Fibroblast of villous mesenchyme (primary cell): ENCODE results near the gene NRF1. TPM values are rescaled to one million over a fixed set of nuclear protein-coding genes. Genes with fewer than 3 reads are reported as not detected.

Experiments used
- DNase-seq: peaks from one replicate; pipeline ENCODE4 v3.0.0-alpha.2; 2010; ENCODE audit warnings: low read depth
- H3K4me3 ChIP-seq: 2 replicates; pipeline ENCODE4 v1.5.1; 2011; ENCODE audit warnings: low read depth, mild to moderate bottlenecking, low read length
- CTCF ChIP-seq: IDR thresholded peaks from 2 replicates; pipeline ENCODE4 v1.5.1; 2012; ENCODE audit warnings: low read depth, mild to moderate bottlenecking, low read length; ENCODE audit not compliant: insufficient read depth
- total RNA-seq: library from RNA; depleted of rRNA; stranded (reverse); fragments of >200 nt; gene quantifications from 2 replicates; pipeline ENCODE4 v1.2.3, GENCODE V29; 2012

Gene NRF1
- total RNA-seq, 1 donor = 12.5 TPM

- no peak for TF ChIP-seq CTCF
- H3K4me3 ChIP-seq = no peak overlapping the region
- no peak for DNase-seq
Measured at GRCh38 chr7:129777195-129777844, 165.8 kb downstream of the NRF1 start.

DNA sequence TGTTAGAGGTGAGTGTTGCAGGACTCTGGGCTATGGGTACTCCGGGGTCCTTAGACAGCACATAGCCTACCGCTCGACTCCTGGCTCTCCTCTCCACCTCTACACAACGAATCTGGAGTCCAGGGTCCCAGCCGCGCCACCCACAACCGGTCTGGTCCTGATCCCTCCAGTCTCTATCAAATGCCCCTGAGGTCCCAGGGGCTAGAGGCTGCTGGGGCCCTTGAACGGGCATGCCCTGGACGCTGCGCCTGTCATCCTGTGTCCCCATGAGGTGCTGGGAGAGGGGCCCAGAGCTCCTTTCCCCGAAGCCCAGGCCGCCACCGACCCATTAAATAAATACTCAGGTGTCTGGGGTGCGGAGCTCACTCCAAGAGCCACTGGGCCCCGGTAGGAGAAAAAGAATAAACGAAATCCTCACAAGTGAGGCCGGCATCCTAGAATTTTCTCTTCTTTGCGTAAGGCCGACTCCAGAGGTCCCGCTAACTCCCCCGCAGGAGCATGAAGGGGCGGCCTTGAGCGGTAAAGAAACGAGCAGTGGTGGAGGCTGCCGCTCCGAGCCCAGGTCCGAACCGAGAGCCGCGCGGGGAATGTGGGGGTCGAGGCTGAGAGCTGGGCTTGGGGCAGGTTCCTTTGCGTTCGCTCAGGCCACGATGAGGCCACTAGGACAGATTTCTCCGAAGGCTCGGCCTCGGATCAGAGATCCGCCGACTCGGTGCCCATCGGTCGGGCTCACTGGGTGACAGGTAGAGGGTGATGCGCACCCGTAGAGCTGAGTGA is 166.7 kb downstream of the NRF1 start:
- H3K4me3 ChIP-seq = no peak overlapping the region
- TF ChIP-seq CTCF = no peak
- no peak for DNase-seq

DNA sequence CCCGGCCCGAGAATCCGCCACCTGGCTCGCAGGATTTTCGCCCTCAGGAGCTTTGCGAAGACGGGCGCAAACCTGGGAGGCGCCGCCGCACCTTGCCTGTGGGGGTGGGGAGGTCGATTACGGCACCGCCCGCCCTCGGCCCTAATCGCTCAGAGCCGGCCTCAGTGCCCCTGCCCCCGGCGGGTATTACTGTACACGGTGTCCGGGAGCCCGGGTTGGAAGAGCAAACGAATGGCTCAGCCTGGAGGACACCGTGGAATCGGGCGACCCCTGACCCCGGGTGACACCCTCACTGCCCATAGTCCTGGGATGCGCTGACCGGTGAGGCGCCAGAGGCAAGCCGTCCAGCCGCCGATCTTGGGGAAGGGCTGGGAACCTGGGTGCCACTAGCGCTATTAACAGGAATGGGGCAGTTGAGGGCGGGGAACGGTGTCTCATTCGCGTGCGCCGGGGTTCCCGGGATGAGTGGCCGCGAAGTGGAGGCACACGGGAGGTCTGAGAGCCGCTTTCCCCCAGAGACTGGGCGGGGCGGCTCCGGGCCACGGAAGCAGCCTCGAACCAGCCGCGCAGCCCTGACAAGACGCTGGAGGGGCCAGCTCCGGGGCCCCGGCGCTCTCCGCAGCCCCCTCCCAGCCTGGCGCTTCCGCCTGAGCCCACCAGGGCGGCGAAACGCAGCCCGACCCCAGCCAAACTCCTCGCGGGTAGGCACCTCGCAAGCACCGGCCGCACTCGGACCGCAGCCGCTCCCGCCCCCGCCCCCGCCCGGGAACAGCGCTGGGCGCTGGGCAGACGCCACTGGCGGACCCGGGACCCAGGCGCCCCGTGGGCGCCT is 167.5 kb downstream of the NRF1 start:
- no peak overlapping the region for H3K4me3 ChIP-seq
- no peak for TF ChIP-seq CTCF
- DNase-seq = no peak

GRCh38 chr7:129779602-129780256 is 168.2 kb downstream of the NRF1 start:
- H3K4me3 ChIP-seq = peak overlapping the region; percentile 30
- DNase-seq = no peak
- no peak for TF ChIP-seq CTCF

DNA sequence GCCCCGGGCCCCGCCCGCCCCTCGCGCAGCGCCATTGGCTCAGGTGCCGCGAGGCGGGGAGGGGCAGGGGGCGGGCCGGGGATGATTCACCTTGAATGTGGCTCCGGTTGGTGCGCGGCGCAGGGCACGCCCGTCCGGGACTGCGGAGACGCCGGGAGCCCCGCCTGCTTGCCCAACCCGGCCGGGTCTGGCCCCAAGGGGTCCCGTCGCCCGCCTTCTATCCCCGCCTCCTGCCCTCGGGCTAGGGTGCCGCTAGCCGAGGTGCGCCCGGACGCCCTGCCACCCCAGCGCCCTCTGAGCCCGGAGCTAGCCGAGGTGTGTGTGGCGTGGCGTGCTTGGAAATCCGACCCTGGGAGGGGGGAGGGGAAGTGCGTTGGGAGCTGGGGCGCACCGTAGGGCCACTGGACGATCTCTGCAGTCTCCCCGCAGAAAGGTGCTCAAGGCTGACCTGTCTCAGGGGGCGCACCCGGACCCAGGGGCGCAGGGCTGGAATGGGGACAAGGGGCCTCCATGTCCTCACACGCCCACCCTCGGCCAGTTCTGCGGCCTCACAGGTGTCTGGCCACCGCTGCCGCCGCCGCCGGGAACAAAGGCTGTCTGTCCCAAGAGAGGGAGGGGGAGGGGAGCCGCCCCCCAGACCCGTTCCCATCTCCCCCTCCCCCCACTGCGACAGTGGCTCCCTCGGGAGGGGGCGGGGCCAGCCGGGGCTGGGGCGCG is 168.9 kb downstream of the NRF1 start:
- DNase-seq = no peak
- no peak for TF ChIP-seq CTCF
- H3K4me3 ChIP-seq = peak overlapping the region; percentile 30
